Measurements from ENCODE around the gene BABAM2.
A peak's percentile ranks its signal among the peaks of the same experiment; 100 is the strongest.
"Not testable (repeated sequence)": the region's sequence is repeated elsewhere in the genome, so short reads cannot be mapped to it uniquely, and the experiment has no call there.

The BABAM2 gene

DNA sequence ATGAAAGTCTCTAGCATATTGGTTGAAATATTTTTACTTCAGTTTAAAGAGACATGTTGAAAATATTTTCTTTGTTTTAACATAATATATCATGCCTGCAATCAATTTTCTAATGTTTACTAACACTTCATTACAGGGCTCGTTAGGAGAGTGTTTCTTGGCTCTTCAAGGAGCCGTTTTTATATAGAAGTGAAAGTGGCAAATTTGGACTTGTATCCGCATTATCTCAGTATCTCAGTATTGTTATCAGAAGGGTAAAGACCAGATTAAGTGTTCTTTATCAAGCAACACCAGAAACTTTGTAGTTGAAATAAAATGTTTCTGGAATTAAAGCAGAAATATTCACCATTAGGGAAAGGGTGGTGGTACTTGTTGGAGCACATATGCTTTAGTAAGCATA, 97.8 kb downstream of the BABAM2 start:
- no peak for DNase-seq

DNA sequence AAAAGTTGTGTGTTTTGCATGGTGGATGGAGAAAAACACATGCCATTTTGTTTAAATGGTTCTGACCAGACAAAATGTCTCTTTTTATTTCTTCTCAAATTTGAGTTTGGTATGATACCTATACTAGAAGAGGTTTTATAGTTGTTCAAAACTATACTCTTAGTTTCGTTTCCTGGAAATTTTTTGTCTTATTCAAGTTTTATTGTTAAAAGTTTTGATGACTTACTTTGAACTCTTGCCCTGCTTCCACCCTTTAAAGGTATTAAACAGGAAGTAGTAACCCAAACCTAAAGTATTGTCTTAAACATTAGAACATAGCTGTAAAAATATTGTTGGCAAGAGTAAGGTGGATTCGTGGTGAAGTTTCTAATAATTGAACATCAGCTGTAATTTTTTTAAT, 98.2 kb downstream of the BABAM2 start:
- no peak for DNase-seq

DNA sequence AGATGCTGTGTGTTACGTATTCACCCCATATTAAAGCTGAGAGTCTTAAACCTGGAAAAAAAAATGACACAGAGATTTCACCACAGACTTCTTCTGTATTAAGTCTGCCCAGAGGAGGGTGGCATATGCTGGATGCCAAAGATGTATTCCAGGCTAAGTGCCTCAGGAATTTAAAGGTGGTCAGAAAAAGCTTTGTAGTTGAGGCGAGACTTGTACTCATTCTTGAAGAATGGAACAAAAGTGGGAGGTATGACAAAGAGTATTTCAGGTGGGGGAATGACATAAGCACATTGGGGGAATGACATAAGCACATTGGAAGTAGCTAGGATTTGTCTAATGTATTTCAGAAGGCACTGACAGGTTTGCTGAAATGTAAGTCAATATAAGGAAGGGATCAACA, 98.6 kb downstream of the BABAM2 start:
- no peak for DNase-seq

DNA sequence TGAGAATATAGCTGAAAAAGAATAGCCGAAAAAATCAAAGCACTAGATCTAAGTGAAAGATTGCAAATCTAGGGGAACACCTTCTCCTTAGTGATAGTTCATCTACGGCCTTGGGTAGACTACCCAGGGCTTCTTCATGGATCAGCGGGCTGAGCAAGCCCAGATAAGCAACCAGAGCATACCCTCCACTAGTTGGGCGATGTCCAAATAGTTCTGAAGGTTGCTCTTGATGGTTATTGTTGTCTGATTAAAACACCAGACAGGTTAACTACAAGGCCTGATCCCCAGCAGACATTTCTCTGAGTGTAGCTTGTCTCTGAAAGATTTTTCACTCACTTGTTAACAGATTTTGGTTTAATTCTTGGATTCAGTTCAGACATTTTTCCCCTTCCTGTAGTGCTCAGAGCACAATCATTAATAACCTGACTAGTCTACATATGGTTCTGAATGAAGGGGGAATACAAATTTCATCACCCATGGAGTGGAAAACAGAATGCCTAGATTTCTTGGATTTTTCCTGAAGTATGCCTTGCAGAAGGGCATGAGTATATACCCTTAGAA, 99.6 kb downstream of the BABAM2 start:
- no peak for DNase-seq

DNA sequence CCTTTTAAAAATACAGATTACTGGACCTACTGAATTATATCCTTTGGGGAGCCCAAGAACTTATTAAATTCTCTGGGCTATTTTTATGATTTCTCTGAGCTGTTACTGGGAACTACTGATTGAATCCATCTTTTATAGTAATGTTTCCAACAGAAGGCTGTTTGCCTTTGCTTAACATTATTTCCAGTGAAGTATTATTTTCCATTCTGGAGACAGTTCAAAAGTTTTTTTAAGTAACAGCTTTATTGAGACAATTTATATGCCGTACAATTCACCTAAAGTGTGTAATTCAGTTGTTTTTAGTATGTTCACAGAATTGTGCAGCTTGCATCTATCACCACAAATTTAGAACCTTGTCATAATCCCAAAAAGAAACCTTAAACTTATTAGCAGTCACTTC, 100.6 kb downstream of the BABAM2 start:
- no peak for DNase-seq

DNA sequence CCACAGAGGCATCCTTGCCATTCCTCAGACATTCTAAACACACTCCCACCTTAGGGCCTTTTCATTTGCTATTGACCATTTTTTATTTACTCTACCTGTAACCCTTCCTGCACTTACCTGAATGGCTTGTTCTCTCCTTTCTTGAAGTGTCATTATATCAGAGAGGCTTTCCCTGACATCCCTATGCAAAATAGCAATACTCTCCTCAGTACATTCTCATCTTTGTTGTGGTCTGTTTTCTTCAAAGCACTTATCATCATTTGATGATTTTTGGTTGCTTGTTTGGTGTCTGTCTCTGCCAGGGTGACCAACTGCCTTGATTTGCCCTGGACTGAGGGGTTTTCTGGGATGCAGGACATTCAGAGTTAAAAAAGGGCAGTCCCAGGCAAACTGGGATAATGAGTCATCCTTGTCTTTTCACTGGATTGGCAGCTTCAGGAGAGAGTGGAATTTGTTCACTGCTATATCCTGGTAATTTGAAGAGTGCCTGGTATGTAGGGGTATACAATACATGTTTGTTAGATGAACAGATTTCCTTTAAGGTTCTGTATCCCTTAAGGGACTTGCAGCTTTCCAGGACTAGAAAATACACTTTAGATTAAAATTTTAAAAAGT, 102.4 kb downstream of the BABAM2 start:
- DNase-seq: no peak

DNA sequence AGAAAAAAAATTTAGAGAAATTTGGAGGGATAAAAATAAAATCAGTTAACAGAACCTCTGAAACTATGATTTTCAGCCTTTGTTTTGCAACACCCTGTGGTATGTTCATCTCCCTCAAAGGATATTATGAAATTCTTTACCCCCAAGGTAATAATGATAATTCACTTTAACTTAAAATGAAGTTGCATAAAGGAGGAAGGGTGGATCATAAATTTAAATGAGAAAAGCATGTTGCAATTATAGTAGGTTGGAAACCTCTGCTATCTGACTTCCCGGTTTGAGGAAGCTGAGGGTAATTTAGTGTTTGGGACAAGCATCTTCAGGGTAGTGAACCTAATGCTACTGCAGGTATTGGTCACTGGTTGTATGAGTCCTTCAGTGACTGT, 102.9 kb downstream of the BABAM2 start:
- peak; percentile 91 to 93 for DNase-seq

DNA sequence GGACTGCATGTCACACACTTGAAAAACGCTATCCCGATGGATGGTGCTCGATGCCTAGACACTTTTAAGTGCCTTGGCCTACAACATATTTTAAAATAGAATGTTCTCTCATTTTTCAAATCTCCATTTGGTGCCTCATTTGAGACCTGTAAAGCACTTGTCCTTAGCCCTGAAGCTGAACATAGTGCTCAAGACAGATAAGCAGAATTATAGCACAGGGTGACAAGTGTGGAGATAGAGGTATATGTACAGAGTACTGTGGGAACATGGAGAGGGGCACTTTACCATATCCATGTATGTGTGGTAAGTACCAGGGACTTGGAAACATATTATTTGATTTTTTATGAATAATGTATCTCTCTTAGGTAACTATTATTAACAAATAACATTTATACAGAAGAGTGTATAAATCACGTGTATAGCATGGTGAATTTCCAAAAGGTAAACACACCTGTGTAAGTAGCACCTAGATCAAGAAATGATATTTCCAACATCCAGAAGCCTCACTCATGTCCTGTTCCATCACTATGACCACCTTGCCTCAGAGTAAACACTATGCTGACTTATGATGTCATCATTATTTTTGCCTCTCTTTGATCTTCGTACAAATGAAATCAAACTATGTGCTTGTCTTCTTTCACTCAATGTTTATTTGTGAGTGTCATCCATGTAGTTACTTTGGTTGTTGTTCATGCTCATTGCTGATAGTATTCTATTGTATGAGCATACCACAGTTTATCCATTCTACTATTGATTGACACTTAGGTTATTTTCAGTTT, 103.6 kb downstream of the BABAM2 start:
- no peak for DNase-seq

DNA sequence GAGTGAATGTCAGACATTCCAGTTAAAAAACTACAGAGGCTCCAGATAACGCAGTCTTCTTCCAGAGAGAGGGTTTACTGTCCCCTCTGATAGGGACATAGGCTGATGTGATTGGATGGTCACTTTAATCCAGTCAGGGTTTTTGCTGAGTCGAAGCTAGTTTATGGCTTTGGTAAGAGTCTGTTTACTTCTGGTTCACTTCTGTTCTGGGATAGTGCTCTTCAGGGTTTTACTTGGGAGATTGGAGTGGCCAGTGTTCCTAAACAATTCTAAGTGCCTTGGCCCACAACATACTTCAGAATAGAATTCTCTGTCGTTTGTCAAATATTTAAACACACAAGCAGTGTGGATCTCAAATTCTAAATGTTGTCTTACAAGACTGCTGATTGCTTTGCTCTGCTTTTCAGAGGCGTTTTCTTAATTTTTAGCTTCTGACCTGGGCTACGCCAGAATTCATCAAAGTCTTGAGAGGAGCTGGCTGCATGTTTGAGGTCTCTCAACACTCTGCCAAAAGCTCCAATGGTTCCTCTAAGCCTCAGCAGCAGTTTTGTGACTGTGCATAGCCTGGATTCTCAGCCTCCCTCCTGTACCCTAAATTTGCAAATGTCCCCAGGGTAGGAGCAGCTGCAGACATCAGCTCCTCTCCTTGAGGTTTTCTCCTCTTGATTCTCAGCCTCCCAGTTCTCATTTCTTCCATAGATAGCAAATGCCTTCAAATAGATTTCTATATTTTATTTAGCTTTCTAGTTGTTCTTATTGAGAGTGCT, 105.8 kb downstream of the BABAM2 start:
- DNase-seq: no peak

DNA sequence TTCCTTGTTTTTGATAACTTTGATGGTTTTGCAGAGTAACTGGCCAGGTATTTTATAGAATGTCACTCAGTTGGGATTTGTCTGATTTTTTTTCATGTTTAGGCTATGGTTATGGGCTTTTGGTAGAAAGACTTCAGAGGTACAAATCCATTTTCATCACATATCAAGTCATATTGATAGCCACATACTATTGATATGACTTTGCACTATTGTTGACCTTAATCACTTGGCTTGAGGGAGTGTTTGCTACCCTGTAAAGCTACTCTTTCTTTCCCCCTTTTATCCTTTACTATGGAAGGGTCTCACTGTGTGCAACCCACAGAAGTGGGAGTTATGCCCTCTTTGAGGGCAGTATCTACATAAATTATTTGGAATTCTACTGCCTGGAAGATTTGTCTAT, 109.8 kb downstream of the BABAM2 start:
- DNase-seq: no peak

DNA sequence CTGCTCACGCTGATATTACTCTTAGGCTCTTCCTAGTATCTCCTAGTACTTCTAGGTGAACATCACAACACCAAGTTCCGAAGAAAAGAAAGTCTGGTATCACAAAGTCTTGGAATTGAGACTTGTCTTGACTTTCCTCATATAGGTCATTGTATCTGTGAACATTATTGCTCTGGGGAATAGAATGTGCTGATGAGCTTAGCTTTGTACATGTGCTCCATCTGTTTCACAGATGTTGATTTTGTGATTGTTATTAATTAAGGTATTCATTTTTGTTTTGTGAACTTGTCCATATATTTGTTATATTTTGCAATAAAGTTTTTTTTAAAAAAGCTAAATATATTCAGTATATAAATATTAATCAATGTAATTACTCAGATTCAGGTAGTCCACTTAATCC, 111.7 kb downstream of the BABAM2 start:
- no peak for DNase-seq

DNA sequence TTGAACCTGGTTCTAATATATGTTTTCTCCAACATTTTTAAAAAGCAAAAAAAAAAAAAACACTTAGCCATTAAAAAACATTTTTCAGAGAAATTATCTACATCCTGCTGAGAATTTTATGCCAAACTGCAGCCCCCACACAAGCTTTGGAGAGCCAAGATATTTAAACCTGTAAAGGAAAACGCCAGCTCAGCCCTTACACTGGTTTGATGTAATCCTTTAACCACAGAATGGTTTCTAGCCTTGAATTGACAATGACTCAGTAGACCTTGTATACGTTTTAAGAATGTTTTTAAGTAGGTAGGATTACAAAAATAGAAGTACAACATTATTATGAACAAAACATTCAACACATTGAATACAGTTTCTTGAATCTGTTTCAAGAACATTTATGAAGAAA, 113.6 kb downstream of the BABAM2 start:
- DNase-seq: peak; percentile 23 to 33

DNA sequence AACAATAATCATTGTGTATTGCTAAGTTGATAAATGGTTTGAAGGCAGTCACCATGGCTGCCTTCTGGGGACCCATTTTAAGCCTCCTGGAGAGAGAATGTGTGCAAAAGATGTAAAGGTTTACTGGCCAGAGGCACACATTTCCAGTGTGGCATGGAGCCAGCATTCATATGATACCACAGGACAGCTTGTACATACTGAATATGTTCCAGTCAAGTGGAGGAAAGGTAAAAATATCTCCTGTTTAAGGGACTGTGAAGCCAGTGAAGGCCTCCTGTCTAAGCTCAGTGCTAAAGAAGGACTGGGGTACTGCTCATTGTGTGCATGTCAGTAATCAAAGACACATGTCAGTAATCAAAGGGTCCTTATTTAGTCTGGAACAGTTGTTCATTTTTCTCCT, 119.2 kb downstream of the BABAM2 start:
- no peak for DNase-seq

DNA sequence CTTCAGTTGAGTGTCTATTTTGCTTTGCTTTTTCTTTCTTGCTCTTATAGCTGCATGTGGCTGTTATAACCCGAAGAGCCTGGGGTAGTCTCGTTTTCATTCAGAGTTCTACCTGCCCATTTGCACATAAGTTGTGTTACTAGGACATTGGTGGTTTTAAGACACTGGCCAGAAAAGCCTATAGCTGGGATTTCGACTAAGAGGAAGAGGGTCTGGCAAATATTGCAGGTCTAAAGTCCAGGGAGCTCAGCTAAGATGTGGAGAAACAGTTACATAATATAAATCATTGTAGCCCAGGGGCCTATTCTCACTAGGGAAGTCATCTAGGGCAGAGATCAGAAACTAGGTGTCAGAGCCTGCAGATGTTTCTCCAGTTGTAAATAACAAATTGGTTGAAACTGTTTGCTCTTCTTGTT, 120.8 kb downstream of the BABAM2 start:
- no peak for DNase-seq

DNA sequence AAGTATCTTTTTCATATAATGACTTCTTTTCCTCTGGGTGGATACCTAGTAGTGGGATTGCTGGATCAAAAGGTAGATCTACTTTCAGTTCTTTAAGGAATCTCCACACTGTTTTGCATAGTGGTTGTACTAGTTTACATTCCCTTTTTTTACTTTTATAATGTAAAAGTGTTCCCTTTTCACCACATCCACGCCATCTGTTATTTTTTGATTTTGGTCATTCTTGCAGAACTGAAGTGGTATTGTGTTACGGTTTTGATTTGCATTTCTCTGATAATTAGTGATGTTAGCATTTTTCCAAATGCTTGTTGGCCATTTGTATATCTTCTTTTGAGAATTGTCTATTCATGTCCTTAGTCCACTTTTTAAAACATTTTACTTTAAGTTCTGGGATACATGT, 127.9 kb downstream of the BABAM2 start:
- DNase-seq: not testable (repeated sequence)

DNA sequence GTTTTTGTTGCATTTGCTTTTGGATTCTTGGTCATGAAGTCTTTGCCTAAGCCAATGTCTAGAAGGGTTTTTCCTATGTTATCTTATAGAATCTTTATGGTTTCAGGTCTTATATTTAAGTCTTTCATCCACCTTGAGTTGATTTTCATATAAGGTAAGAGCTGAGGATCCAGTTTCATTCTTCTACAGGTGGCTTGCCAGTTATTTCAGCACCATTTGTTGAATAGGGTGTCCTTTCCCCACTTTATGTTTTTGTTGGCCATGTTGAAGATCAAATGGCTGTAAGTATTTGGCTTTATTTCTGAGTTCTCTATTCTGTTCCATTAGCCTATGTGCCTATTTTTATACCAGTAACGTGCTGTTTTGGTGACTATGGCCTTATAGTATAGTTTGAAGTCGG, 129.0 kb downstream of the BABAM2 start:
- DNase-seq: not testable (repeated sequence)

DNA sequence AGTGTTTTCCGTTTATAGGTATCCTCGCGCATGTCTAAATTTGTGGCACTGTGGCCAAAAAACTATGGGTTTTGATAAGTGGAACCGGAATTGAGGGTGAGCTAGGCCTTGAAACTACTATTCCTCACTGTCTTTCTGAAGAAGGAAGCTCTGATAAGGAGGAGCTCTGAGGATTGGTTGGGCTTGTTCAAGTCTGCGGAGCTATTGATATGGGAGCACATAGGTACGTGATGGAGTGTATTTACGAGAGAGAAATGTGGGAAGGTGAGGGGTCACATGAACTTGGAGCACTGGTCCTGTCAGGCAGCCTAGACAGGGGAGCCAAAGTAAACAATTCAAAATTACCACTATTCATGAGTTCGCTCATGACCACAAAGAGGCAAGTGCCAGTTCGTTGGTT, 131.4 kb downstream of the BABAM2 start:
- no peak for DNase-seq

DNA sequence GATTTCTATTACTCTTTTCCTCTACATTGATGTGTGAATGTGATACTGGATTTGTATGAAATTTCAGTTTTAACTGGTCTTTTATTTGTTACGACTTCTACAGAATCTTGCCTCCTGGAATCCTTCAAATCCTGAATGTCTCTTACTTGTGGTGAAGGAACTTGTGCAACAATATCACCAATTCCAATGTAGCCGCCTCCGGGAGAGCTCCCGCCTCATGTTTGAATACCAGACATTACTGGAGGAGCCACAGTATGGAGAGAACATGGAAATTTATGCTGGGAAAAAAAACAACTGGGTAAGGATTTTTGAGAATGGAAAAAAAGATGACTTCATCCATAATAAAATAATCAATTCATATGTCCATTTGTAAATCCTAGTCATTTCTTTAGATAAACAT, 134.6 kb downstream of the BABAM2 start:
- no peak for DNase-seq

DNA sequence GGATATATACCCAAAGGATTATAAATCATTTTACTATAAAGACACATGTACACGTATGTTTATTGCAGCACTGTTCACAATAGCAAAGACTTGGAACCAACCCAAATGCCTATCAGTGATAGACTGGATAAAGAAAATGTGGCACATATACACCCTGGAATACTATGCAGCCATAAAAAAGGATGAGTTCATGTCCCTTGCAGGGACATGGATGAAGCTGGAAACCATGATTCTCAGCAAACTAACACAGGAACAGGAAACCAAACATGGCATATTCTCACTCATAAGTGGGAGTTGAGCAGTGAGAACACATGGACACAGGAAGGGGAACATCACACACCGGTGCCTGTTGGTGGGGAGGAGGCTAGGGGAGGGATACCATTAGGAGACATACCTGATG, 135.7 kb downstream of the BABAM2 start:
- not testable (repeated sequence) for DNase-seq

DNA sequence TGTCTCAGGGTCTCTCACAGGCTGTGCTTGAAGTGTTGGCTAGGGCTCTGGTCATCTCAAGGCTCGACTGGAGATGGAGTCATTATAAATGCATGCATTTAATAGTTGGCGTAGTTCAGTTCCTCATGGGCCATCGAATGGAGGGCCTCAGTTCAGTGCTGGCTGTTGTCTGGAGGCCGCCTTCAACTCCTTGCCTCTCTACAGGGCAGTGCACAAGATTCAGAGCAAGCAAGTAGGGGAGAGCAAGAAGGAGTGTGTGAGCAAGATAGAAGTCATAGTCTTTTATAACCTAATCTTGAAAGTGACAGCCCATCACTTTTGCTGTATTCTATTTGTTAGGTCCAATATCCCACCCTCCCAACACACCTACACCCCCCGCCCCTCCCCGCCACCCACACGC, 137.5 kb downstream of the BABAM2 start:
- DNase-seq: no peak

DNA sequence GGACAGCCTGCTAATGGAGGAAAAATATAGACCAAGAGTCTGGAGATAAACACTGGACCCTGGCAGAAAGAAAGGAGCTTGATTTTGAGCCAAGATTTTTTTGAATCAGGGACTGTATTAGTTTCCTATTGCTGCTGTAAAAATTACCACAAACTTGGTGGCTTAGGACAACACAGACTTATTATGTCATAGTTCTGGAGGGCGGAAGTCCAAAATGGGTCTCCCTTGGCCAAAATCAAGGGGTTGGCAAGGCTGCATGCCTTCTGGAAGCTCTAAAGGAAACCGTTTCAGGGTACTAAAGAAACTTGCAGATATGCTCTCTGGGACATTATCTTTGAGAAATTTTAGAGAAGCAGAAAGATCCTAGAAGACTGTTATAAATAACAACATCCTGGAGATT, 140.1 kb downstream of the BABAM2 start:
- no peak for DNase-seq

DNA sequence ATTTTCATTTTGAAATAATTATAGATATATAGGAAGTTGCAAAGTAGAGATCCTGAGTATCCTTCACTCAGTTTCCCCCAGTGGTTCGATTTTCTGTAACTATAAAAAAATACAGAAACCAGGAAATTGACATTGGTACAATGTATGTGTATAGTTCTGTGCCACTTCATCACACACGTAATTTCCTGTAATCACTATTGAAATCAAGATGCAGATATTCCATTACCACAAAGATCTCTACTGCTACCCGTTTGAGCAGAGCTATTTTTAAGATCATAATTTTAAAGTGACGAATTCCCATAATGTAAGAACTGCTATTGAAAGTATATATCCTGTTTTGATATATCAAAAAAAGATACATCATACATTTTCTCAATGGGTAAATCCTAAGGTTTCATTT, 142.3 kb downstream of the BABAM2 start:
- DNase-seq: no peak

DNA sequence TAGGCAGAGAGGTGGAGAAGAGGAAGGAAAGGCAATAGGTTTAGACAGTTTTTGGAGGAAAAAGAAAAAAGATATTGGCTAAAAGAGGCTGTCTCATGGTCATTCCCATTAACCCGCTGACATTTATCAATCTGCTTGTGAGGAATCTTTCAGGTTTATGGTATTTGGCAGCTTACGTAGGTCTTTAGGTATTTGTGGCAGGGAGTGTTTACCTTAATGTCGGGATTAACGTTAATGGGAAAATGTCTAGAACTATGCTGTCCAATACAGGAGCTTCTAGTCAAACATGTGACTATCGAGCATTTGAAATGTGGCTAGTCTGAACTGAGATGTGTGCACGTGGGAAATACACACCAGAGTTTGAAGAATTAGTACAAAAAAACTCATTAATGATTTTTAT, 144.2 kb downstream of the BABAM2 start:
- DNase-seq: no peak

DNA sequence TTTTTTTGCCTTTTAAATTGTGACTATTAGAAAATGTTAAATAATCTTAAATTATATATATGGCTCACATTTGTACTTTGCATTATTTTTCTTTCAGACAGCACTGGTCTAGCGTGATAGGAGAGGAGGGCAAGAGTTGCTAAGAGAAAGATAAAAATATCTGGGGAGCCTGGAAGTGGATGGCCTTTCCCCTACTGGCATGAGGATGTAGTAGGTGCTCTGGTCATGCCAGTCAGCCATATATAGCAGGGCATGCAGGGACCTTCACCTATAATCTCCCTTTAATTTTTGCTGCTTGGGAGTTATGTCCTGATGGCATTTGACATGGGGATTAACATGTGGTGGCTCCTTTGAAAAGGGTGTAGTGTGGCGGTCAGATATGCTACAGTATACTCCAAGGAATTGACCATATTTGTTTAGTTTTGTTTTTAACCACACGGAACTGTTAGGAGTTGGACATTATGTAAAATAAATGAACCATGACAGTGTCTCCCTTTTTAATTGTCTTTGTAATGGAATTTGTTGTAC, 144.7 kb downstream of the BABAM2 start:
- DNase-seq: no peak

All from AML-193 (cell line).